Inferior parietal cortex (tissue), 1 donor: Measurements from ENCODE around the gene CCDC102B.
"Not testable (repeated sequence)": the region's sequence is repeated elsewhere in the genome, so short reads cannot be mapped to it uniquely, and the experiment has no call there.

ENCODE experiments used
- DNase-seq: peaks from one replicate; pipeline ENCODE4 v3.0.0-alpha.2; 2016; ENCODE audit errors: extremely low spot score

Gene CCDC102B

DNA sequence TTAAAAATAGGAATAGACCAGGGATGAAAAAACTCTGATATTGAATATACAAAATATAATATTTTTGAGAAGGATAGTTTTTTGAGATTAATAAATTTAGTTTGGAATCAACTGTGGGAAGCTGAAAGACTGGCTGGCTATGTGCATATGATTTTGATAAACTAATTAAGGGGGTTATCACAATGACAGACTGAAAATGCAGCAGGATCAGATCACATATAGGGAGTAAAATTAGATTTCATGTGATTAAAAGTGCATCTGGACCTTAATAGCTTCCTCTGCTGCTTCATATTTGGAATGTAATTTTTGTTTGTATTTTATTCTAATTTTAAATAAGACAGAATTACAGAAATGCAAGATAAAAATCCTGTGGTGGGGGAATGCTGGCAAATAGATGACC lies 111.7 kb downstream of the CCDC102B start:
- DNase-seq, result no peak

DNA sequence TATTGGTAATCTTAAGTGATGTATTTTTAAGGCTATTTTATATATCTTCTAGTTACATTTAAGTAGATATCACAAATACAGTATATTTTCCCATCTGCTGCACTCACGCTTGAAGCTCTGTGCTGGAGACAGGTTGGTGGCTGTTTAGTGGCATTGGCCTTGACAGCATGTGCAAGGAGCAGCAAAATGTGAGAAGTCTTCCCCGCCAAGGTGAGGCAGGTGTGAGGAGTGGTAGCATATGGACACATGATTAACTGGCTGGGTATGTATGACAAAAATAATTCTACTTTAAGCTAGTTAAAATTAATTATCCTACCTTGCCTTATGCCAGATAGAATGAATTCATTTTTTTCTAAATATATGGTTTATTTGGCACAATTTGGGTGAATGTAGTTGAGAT lies 117.2 kb downstream of the CCDC102B start:
- DNase-seq, result no peak

DNA sequence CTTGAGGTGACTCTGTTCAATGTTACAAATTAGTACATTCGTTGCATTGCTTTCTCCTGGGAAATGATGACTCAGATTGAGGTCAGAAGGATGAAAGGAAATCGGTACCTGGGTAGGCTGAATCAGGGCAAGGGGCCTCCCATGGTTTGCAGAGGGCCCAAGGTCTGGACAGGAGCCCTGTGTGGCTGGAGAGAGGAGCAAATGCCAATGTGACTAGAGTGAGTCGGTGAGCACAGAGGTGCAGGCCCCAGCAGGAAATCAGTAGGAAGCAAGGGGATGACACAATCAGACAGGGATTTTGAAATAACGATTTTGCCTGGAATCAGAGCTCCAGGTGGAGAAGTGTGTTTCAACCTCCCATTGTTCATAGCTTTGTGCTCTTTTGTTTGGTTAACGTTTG lies 118.9 kb downstream of the CCDC102B start:
- no peak for DNase-seq

DNA sequence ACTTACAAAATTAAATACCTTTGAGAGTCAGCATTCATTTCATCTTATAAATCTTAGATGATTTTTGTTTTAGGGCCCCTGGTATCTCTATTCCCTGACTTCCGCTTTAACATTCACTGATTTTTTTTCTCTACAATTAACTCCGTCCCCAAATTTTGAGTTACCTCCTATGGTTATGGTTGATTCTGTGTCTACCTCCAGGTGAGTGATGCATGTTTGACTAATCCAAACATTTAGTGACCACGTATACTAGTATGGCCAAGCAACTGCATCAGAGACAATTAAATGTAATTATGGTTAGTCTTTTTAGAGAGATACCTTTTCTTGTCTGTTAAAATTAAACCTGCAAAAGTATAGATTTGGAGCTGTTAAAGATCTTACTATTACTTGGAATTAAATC lies 120.3 kb downstream of the CCDC102B start:
- DNase-seq, result no peak

DNA sequence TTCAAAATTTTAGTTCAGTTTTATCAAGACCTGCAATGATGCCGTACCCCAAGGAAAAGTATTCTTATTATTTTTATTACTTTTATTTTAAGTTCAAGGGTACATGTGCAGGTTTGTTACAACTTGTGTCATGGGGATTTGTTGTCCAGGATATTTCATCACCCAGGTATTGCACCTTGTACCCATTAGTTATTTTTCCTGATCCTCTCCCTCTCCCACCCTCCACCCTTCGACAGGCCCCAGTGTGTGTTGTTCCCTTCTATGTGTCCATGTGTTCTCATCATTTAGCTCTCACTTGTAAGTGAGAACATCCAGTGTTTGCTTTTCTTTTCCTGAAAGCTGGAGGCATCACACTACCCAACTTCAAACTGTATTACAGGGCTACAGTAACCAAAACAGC lies 122.0 kb downstream of the CCDC102B start:
- DNase-seq, result no peak

DNA sequence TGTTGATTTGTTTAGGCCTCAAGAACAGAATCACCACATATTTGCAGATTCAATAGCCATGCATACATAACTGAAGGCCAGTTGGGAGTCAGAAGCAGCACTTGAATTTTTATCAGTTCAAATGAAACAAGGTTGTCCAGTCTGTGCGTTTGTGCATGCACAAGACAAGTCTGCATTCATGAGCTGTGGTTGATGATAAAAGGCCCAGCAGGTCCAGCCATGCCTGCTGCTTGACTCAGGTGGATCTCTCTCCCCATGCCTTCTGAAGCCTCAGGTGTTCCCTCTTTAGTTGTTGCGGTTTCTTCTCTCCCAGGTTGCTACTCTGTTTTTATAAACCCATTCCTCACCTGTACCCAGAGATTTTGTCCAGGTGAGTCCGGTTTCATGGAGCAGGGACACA lies 124.5 kb downstream of the CCDC102B start:
- DNase-seq, result no peak

DNA sequence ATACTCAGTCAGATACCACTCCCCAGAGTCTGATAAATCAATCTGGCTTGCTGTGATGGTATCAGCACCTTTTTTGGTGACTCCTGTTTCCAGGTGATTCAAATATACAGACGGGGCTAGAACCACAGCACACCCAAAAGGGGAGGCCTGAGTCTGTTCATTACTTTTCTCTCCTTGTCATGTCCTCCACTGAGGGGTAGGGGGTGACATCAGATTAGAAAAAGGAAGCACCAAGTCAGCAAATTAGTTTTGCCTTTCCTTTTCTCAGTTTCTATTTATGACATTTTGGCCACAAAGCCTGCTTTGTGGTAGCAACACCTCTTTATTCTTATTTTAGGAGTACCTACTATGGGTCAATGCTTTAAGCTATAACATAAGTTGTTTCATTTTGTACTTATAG lies 127.4 kb downstream of the CCDC102B start:
- DNase-seq, result no peak

DNA sequence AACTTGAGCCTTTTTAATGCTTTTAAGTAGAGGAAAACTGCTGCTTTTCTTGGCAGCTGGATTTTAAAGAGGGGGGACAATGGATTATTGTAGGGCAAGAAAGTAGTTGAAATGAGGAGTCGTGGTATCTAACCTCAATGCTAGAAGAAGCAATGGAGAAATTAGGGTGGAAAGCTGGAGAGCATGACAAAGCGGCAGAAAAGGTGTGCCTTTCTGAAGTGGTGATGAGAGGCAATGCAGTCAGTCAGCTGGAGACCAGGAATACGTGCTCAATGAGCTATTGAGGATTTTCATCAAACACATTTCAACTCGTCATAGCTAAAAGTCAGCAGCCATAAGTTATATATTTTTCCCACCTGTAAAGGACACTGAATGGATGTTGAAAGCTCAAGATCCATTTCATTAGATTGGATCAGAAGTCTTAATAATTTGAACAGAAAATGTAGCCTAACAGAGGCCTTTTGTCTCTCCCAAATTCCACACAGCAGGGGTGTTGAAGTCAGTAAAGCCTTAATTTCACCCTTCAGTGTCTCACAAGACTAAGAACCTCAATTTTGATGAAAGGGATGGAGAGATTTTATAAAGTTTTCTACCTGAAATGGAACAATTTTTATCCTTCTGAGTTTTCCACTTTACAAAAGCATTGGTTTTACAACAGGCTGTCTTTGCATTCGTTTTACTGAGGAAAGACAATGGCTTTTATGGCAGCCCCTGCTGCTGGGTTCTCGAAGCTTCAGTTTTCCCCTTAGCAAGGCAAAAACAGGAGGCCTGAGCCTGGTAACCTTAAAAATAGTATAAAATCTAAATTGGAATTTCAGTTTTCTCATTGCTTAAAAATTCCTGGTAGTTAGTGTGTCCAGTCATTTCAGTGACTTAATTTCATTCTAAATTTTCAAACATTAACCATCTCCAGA lies 131.1 kb downstream of the CCDC102B start:
- no peak for DNase-seq

DNA sequence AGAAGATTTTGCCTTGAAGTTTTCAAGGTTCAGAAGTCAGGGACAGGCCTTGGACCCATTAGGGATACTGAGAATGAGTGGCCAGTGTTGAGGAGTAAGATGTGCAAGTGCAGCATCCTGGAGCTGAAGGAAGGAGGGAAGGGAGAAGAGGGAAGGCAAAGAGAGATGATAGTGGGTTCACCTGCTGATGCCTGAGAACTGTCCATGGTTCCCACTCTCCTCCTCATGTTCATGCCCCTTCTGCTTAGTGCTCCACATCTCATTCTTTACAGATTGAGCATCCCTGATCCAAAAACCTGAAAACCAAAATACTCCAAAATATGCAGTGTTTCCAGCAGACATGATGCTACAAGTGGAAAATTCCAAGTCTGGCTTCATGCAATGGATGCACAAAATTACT lies 137.8 kb downstream of the CCDC102B start:
- no peak for DNase-seq

DNA sequence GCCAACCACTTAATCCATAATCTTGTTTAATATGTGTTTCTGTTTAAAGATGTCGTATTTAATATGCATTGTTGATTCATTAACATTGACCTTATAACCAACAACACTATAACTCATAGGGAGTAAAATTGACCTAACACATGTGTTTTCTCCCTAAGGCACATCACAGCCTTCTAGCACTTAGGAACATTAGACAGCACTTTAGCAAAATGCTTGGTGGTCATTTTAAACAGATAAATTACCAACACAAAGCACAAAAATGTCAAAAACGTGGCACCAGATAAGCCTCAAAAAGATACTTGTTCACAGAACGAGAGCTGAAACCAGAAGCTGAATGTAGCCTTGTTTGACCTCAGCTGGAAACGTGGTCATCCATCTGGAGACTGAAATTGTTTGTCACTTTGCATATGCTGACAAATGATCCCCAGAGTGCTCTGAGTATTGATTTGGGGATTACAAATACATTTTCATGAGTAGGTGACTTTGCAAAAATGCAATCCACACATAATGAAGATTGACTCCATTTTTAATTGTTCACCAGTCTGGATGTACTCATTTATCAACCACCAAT lies 139.2 kb downstream of the CCDC102B start:
- DNase-seq, result no peak

DNA sequence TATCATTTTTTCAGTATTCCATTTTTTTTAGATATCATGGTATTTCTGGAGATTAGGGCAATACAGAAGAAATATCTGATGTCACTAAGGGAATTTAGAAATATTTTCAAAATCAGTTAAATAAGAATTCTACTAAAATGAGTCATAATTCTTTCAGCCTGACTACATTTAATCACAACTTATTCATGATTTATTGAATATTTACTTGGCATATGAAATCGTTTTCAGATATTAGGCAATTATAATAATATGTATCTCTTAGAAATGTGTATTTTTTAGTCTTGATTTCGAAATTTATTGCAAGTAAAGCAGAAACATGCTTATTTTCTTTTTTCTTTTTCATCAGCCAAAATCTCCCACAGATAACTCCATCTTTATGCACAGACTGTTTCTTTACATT lies 142.2 kb downstream of the CCDC102B start:
- no peak for DNase-seq

DNA sequence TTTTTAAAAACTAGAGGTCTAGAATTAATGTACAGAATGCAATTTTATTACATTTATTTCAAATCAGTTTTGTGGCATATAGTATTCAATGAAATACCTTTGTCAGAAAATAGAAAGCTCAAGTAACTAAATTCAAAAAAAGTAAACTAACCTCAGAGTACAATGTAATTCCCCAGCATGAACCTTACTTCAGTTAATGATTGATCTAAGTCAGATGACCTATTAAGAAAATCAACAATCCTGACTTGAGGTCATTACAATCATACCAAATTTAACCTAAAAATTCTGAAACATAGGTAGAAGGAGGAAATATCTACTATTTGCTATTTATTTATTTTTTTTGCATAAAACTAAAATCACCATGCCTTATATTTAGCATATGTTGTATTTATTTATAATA lies 142.9 kb downstream of the CCDC102B start:
- no peak for DNase-seq

DNA sequence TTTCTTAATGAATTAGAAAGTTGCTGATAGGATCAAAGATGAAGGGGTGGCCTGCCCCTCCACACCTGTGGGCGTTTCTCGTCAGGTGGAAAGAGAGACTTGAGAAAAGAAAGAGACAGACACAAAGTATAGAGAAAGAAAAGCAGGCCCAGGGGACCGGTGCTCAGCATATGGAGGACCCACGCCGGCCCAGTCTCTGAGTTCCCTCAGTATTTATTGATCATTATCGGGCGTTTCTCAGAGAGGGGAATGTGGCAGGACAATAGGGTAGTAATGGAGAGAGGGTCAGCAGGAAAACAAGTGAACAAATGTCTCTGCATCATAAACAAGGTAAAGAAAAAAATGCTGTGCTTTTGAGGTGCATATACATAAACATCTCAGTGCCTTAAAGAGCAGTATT lies 144.3 kb downstream of the CCDC102B start:
- DNase-seq, result no peak

DNA sequence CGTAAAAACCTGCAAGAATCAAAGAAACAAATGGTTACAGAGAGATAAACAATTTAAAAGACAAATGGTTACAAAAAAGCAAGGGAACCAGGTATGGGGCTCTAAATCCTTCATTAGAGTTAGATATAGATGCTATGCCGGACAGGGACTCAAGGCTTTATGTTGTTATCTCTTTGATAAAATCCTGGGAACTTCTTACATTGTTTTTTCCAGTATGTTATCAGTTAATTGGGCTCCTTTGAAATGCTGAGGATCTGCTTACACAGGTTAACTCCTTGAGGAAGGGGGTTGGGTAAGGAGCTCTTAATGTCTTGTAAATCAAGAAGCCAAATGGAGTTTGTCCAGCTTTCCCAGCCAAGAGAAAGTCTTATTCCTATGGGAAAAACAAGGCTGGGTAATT lies 146.0 kb downstream of the CCDC102B start:
- not testable (repeated sequence) for DNase-seq

DNA sequence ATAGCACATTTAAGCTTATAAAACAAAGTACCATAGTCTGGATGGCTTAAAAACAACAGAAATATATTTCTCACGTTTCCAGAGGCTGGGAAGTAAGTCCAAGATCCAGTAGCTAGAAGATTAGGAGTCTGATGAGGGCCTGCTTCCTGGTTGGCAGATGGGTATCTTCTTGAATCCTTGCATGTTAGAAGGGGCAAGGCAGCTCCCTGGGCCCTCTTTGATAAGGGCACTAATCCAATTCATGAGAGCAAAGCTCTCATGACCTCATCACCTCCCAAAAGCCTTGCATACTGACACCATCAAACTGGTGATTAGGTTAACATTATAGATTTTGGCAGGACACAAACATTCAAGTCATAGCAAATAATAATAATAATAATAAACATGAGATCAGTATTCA lies 146.4 kb downstream of the CCDC102B start:
- no peak for DNase-seq

DNA sequence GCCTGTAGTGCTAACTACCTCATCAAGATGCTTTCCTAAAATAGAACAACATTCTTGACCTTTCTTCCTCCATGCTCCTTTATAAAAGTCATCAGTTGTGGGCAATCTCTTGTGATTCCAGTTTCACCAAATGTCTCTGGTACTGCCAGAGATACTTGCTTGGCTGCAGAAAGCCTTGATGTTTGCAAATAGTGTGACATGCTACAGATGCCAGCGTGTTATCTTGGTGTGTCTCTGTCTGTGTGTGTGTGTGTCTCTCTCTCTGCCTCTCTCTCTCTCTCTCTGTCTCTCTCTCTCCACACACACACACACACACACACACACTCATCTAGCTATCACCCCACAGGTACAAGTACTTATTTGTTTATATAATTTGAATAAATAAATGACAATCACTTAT lies 146.9 kb downstream of the CCDC102B start:
- no peak for DNase-seq

DNA sequence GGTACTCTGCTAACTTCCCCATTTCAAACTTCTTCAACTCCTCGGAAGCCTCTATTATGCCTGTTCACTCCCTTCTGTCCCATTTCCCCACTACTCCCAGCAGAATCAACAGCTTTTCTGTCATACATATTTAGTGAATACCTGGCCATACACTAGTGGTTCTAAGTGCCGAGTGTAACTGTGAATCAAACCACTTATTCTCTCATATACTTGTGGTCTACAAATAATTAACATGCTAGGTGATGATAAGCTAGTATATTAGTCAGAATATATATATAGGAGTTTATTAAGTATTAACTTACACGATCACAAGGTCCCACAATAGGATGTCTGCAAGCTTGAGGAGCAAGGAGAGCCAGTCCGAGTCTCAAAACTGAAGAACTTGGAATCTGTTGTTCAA lies 150.7 kb downstream of the CCDC102B start:
- no peak for DNase-seq

DNA sequence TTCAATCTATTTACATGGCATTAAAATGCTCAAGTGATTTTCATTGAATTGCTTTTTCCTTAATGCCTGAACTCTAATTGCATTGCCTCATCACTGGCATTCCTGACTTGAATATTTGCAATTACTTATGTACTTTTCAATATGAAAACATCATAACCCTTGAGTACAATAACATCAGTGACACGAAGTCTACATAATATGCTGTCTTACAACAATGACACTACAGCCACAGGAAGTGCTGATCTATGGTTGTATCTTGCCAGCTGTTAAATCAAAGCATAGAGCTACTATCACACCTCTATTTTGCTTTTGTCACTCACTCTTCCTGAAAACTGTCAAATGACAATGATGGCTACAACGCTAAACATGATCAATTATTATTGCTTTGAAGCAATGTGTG lies 156.9 kb downstream of the CCDC102B start:
- DNase-seq, result no peak

DNA sequence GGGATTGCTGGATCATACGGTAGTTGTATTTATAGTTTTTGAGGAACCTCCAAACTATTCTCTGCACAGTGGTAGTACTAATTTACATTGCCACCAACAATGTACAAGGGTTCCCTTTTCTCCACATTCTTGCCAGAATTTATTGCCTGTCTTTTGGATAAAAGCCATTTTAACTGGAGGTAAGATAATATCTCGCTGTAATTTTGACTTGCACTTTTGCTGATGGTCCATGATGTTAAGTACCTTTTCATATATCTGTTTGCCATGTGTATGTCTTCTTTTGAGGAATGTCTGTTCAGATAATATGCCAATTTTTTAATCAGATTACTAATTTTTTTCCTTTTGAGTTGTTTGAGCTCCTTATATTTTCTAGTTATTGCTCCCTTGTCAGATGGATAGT lies 158.8 kb downstream of the CCDC102B start:
- no peak for DNase-seq

DNA sequence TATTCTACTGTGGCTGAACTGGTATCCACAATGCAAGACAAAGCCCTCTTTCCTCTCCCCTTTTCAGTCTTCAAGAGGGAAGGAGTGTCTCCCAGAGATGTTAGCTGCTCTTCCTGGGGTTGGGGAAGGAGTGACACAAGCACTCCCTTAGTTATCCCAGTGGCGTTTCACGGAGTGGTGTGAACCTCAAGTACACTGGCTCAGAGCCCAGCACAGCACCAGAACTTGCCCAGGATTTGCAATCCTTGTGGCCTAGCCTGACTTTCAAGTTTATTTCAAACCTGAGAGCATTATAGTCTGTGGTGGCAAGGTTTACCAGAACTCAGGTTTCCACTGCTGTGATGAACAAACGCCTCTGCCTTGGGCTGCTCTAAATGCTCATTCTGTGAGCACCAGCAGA lies 162.5 kb downstream of the CCDC102B start:
- no peak for DNase-seq

DNA sequence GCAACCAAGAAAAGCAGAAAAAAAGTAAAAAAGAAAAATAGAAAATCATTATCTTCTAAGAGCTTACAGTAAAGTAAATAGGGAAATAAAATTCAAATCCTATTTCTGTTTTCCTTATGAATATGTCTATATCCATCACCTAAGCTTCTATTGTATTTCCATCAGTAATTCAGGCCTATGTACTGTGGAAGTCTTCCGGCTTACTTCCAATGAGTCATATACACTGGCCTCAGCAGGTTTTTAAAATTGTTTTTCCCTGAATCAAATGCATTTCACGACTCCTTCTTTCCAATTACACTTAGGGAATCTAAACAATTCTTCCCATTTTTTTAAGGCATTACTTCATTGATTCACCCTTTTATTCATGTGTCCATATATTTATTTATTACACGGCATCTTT lies 164.7 kb downstream of the CCDC102B start:
- DNase-seq, result no peak

DNA sequence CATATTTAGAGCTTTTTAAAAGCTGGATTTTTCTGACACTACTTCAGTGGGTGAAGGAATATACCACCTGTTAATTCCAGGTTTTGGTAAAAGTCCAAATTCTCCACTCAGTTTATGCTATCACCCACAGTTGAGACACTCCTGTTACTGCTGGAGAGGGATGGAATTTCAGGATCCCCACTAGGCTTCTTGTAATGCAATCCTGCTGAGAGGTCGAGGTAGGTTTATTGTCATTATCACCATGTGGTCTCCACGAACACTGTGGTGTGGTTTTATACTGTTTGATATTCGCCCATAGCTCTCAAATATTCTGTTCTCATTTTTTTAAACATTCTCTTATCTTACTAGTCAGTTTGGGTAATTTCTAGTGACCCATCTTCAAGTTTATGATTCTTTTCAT lies 167.9 kb downstream of the CCDC102B start:
- DNase-seq, result no peak

DNA sequence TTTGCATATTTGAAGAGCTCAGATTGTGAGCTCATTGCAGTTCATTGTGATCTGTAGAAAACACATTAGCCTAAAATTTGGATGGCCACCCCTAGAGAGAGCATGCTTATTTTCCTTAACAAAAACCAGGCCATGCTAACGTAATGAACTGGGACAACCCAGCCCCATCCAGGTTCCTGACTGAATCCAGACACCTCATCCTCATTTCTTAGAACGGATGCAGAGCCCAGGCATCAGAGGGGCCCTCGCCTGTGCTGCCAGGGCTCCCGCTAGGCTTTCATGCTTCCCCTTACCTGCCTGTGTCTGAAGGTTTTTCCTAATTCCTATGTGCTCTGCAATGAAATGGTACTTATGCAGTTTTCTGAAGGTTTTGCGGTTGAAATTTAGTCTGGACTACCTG lies 171.1 kb downstream of the CCDC102B start:
- no peak for DNase-seq

DNA sequence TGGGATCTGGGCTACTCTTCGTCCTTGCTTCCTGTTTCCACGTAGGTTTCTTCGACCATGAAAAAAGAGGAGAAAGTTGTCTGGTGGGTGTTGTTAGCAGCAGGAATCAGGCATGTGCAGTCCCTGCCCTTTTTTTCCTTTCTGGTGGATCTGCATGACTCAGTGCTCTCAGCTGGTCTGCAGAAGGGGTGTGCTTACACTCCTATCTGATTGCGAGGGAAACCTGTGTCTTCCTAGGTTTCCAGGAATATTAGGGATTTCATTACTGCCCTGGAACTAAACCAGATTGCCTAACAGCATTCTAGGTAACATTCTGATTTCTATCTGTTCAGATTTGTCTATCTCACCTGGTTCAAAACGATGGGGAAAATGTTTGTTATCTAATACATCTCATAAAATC lies 174.3 kb downstream of the CCDC102B start:
- DNase-seq, result no peak
